ENCODE results near the gene AKAP8.

DNA sequence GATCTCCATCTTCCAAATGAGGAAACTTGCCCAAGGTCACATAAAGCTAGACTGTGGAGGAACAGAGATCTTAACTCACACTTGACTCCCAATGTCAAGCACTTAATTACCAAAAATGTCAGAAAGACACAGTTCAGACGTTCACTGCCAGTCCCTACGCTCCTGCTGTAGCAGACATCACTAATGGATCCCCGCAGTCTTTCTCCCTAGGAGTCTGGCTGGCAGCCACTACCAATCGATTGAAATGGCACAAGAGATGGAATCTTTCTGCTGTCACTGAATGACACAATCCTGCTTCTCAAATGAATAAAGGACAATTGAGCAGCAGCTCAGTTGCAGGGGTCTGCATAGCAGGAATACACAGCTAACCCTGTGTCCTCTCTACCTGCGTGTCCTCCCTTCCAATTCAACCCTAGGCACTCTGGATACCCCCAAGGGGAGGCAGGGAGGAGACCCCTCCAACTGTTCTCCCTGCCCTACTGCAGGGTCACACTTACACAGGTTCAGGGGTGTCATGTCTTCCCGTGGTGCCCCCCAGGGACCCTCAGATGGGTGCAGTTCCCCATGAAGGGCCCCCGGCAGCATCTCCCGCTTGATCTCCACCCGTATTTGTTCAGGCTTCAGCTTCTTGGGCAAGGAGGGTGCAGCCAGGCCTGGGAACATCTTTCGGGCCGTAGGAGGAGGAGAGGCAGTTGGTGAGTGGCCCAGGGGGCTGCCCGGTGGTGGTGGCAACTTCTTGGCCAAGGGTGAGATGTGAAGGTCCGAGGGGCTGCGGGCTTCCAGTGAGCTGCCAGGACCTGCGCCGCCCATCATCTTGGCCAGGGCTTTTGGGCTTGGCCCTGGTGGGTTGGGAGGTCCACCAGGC lies 47.1 kb upstream of the AKAP8 start:
- TF ChIP-seq ELF4 (IDR thresholded peaks at IDR 0.05), result no peak
- TF ChIP-seq ARNT (IDR thresholded peaks at IDR 0.05), result no peak
- TF ChIP-seq SP1 (IDR thresholded peaks at IDR 0.05), result no peak
- TF ChIP-seq FOXA1 (IDR thresholded peaks at IDR 0.05), result no peak
- no peak for TF ChIP-seq BHLHE40 (IDR thresholded peaks at IDR 0.05; ENCODE audit: borderline replicate concordance)
- TF ChIP-seq SUZ12 (IDR thresholded peaks at IDR 0.05), result no peak
- no peak for TF ChIP-seq L3MBTL2 (conservative IDR thresholded peaks at IDR 0.05)
- no peak for TF ChIP-seq FOXK2 (IDR thresholded peaks at IDR 0.05)
- no peak for TF ChIP-seq FOXM1 (IDR thresholded peaks at IDR 0.05; ENCODE audit: borderline replicate concordance)
- TF ChIP-seq PKNOX1 (IDR thresholded peaks at IDR 0.05), result no peak
- no peak for TF ChIP-seq TARDBP (IDR thresholded peaks at IDR 0.05)

Measured in HEK293T (cell line).